Amygdala (tissue), 56 donors: ENCODE results near the gene ELOVL5.
A peak's percentile ranks its signal among the peaks of the same experiment; 100 is the strongest.
"Not testable (repeated sequence)": the region's sequence is repeated elsewhere in the genome, so short reads cannot be mapped to it uniquely, and the experiment has no call there.

Experiments used
- DNase-seq, 56 donors: peaks; one replicate each; lab custom pipeline; 2025; lab: John Stamatoyannopoulos, UW

Gene ELOVL5

GRCh38 chr6:53309901-53310300 lies 38.8 kb downstream of the ELOVL5 start:
- DNase-seq = no peak

- no peak for DNase-seq
Measured at GRCh38 chr6:53309059-53309900, 39.5 kb downstream of the ELOVL5 start.

- no peak for DNase-seq
Measured at GRCh38 chr6:53306819-53307347, 41.9 kb downstream of the ELOVL5 start.

- DNase-seq = not testable (repeated sequence)
Measured at GRCh38 chr6:53306217-53306616, 42.5 kb downstream of the ELOVL5 start.

GRCh38 chr6:53305506-53306005 lies 43.2 kb downstream of the ELOVL5 start:
- DNase-seq = not testable (repeated sequence)

GRCh38 chr6:53304953-53305352 lies 43.8 kb downstream of the ELOVL5 start:
- DNase-seq = not testable (repeated sequence)

- no peak for DNase-seq
Measured at GRCh38 chr6:53302678-53303360, 45.9 kb downstream of the ELOVL5 start.

GRCh38 chr6:53301801-53302537 lies 46.8 kb downstream of the ELOVL5 start:
- DNase-seq = no peak

GRCh38 chr6:53300656-53301551 lies 47.8 kb downstream of the ELOVL5 start:
- DNase-seq = peak in 46 of 56 donors; percentile 4 to 84 (median 42)

- DNase-seq = no peak
Measured at GRCh38 chr6:53299331-53300005, 49.3 kb downstream of the ELOVL5 start.

GRCh38 chr6:53297004-53297403 lies 51.7 kb downstream of the ELOVL5 start:
- no peak for DNase-seq

GRCh38 chr6:53295176-53295575 lies 53.6 kb downstream of the ELOVL5 start:
- DNase-seq = no peak

GRCh38 chr6:53294611-53295010 lies 54.1 kb downstream of the ELOVL5 start:
- DNase-seq = no peak

- DNase-seq = no peak
Measured at GRCh38 chr6:53294095-53294494, 54.7 kb downstream of the ELOVL5 start.

- no peak for DNase-seq
Measured at GRCh38 chr6:53293691-53294090, 55.1 kb downstream of the ELOVL5 start.

GRCh38 chr6:53290537-53291510 lies 57.9 kb downstream of the ELOVL5 start:
- DNase-seq = no peak

- peak in 36 of 56 donors; percentile 8 to 65 (median 28) for DNase-seq
Measured at GRCh38 chr6:53287336-53288225, 61.2 kb downstream of the ELOVL5 start.
